Neural cell (in vitro differentiated cells): ENCODE data around the gene GPBAR1.

ENCODE experiments used
- CTCF ChIP-seq: fragments of 450-650 bp; IDR thresholded peaks from 2 replicates; pipeline ENCODE4 v1.5.1; 2014; ENCODE audit warnings: antibody characterized with exemption, mild to moderate bottlenecking, moderate library complexity; ENCODE audit not compliant: poor library complexity, severe bottlenecking
- EP300 ChIP-seq: fragments of 450-650 bp; conservative IDR thresholded peaks from 2 replicates; pipeline ENCODE4 v1.6.1; 2014; ENCODE audit warnings: antibody characterized with exemption, mild to moderate bottlenecking, moderate library complexity; ENCODE audit not compliant: poor library complexity, severe bottlenecking
- EZH2 ChIP-seq: fragments of 200-600, 300-800 bp; shearing (Covaris generic), sonication (generic); IDR thresholded peaks from 2 replicates; pipeline ENCODE4 v1.6.1; 2014; ENCODE audit warnings: antibody characterized with exemption, low read length, borderline replicate concordance, mild to moderate bottlenecking; ENCODE audit not compliant: insufficient read depth, poor library complexity, severe bottlenecking
- MXI1 ChIP-seq: fragments of 450-650 bp; conservative IDR thresholded peaks from 2 replicates; pipeline ENCODE4 v1.6.1; 2014; ENCODE audit warnings: antibody characterized with exemption, mild to moderate bottlenecking; ENCODE audit not compliant: poor library complexity, severe bottlenecking
- POLR2AphosphoS5 ChIP-seq: IDR thresholded peaks from 2 replicates; pipeline ENCODE4 v1.6.1; 2012
- RAD21 ChIP-seq: fragments of 450-650 bp; conservative IDR thresholded peaks from 2 replicates; pipeline ENCODE4 v1.6.1; 2014; ENCODE audit warnings: antibody characterized with exemption, mild to moderate bottlenecking, moderate library complexity
- SMC3 ChIP-seq: fragments of 450-650 bp; conservative IDR thresholded peaks from 2 replicates; pipeline ENCODE4 v1.6.1; 2014; ENCODE audit warnings: antibody characterized with exemption, mild to moderate bottlenecking, moderate library complexity; ENCODE audit not compliant: poor library complexity
- TAF1 ChIP-seq: IDR thresholded peaks from 2 replicates; pipeline ENCODE4 v1.6.1; 2012; ENCODE audit warnings: low read depth
- TF ChIP-seq, protein P1 (sequence below): IDR thresholded peaks from 2 replicates; pipeline ENCODE4 v1.6.1; 2012; ENCODE audit warnings: borderline replicate concordance

DNA sequence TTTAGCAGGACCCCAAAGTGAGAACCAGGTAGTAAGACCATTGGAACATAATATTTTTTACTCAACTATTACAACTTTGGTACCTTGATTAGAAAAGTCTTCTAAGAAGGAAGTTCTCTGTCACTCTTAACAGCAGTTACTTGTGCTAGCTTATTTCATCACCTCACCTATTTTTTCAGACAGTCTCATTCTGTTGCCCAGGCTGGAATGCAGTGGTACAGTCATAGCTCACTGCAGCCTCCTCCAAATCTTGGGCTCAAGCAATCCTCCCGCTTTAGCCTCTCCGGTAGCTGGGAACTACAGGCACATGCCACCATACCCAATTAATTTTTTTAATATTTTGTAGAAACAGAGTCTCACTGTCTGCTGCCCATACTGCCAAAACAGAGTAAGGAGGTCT is 25.8 kb upstream of the GPBAR1 start:
- TF ChIP-seq CTCF (no peak), POLR2AphosphoS5 (no peak), EP300 (no peak), EZH2 (no peak), MXI1 (no peak), TAF1 (no peak), RAD21 (no peak), SMC3 (no peak)
- TF ChIP-seq, protein P1, sequence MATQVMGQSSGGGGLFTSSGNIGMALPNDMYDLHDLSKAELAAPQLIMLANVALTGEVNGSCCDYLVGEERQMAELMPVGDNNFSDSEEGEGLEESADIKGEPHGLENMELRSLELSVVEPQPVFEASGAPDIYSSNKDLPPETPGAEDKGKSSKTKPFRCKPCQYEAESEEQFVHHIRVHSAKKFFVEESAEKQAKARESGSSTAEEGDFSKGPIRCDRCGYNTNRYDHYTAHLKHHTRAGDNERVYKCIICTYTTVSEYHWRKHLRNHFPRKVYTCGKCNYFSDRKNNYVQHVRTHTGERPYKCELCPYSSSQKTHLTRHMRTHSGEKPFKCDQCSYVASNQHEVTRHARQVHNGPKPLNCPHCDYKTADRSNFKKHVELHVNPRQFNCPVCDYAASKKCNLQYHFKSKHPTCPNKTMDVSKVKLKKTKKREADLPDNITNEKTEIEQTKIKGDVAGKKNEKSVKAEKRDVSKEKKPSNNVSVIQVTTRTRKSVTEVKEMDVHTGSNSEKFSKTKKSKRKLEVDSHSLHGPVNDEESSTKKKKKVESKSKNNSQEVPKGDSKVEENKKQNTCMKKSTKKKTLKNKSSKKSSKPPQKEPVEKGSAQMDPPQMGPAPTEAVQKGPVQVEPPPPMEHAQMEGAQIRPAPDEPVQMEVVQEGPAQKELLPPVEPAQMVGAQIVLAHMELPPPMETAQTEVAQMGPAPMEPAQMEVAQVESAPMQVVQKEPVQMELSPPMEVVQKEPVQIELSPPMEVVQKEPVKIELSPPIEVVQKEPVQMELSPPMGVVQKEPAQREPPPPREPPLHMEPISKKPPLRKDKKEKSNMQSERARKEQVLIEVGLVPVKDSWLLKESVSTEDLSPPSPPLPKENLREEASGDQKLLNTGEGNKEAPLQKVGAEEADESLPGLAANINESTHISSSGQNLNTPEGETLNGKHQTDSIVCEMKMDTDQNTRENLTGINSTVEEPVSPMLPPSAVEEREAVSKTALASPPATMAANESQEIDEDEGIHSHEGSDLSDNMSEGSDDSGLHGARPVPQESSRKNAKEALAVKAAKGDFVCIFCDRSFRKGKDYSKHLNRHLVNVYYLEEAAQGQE = no peak
